Cardiac muscle cell (in vitro differentiated cells and primary cell): ENCODE data around the gene SIGMAR1. TPM values are rescaled to one million over a fixed set of nuclear protein-coding genes. Genes with fewer than 3 reads are reported as not detected.

Experiments
- DNase-seq, 2 donors: peaks; one replicate each; pipeline versions ENCODE4 v3.0.0 to v3.0.0-alpha.2; 2010 to 2017; ENCODE audit warnings: low read depth in 1 of 2, low spot score in 1 of 2
- H3K27ac ChIP-seq: fragments of 200-600 bp; sonication (generic); 2 replicates; pipeline ENCODE4 v1.5.1; 2016
- H3K27me3 ChIP-seq: fragments of 200-600 bp; sonication (generic); 2 replicates; pipeline ENCODE4 v1.6.0; 2016; ENCODE audit warnings: control low read depth
- H3K36me3 ChIP-seq: fragments of 200-600 bp; sonication (generic); 2 replicates; pipeline ENCODE4 v1.5.1; 2016; ENCODE audit warnings: control low read depth
- H3K4me1 ChIP-seq: fragments of 200-600 bp; sonication (generic); 2 replicates; pipeline ENCODE4 v1.8.1; 2017; ENCODE audit warnings: low read depth, mild to moderate bottlenecking, mixed run types
- H3K4me3 ChIP-seq: fragments of 200-600 bp; sonication (generic); 2 replicates; pipeline ENCODE4 v1.5.1; 2016; ENCODE audit warnings: mild to moderate bottlenecking
- H3K9me3 ChIP-seq: fragments of 200-600 bp; sonication (generic); 2 replicates; pipeline ENCODE4 v1.5.1; 2017; ENCODE audit warnings: low read depth, mild to moderate bottlenecking, control low read depth
- polyA plus RNA-seq: library from polyadenylated mRNA; unstranded; fragments of >200 nt; fragmentation: Nextera tagmentation; extraction: Ambion mirVana; gene quantifications from 2 replicates; pipeline ENCODE4 v1.2.1, GENCODE V29; 2016
- total RNA-seq: library from RNA; depleted of rRNA; stranded (reverse); fragments of >200 nt; gene quantifications from 2 replicates; pipeline ENCODE4 v1.2.3, GENCODE V29; 2016
- TF ChIP-seq, protein P1 (sequence below): IDR thresholded peaks from 2 replicates; pipeline ENCODE4 v1.5.1; 2012; ENCODE audit warnings: low read depth, mild to moderate bottlenecking, low read length

SIGMAR1 gene
- total and polyA plus RNA-seq, 2 experiments from 2014 or later, result 106 to 137 TPM

DNA sequence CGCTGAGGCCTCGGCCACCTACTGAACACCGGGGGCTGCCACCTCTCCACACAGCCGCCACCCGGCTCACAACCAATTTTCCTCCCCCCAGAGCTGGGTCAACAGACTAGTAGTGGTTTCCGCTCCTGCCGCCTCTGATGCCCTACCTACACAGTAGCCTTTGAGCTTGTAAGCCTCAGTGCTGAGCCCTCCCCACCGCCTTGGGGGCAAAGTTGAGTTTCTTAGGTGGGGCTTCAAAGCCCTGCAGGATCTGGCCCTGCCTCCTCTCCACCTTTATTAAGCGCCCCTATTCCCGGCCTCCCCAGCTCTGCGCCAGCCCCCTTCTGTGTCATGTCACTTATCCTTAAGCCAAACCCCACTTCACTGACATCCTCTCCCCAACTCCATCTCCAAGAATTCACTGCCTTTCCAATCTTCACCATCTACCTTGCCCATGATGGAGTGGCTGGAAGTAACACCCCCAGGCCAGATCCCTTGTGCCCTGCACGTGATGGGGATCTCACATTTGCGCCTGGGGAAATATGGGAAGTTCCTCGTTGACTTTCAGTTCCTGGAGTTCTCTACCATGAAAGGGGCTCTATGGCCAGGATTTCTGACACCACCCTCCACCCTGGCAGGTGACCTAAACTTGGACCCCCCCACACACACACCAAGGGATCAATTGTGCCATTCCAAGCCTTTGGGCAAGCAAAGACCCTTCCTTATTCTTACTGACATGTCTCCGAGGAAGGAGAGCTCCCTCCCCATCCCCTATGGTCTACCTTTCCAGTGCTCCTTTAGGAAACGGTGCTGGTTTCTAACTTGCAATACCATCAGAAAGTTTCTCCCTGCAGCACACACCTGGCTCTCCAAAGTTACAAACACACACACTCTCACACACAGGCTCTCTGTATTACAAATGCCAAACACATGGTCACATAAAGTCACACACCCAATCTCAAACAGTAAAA is 45.4 kb downstream of the SIGMAR1 start:
- H3K9me3 ChIP-seq, result no peaks in the 10 kb centered on the region
- H3K4me3 ChIP-seq, result no peak overlapping the region
- TF ChIP-seq, protein P1, sequence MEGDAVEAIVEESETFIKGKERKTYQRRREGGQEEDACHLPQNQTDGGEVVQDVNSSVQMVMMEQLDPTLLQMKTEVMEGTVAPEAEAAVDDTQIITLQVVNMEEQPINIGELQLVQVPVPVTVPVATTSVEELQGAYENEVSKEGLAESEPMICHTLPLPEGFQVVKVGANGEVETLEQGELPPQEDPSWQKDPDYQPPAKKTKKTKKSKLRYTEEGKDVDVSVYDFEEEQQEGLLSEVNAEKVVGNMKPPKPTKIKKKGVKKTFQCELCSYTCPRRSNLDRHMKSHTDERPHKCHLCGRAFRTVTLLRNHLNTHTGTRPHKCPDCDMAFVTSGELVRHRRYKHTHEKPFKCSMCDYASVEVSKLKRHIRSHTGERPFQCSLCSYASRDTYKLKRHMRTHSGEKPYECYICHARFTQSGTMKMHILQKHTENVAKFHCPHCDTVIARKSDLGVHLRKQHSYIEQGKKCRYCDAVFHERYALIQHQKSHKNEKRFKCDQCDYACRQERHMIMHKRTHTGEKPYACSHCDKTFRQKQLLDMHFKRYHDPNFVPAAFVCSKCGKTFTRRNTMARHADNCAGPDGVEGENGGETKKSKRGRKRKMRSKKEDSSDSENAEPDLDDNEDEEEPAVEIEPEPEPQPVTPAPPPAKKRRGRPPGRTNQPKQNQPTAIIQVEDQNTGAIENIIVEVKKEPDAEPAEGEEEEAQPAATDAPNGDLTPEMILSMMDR, result no peak
- H3K27ac ChIP-seq, result no peak overlapping the region
- H3K4me1 ChIP-seq, result peaks cover 4% of the 10 kb centered on the region
- H3K36me3 ChIP-seq, result no peaks in the 10 kb centered on the region
- no peak for DNase-seq
- peaks cover 46% of the 10 kb centered on the region for H3K27me3 ChIP-seq

DNA sequence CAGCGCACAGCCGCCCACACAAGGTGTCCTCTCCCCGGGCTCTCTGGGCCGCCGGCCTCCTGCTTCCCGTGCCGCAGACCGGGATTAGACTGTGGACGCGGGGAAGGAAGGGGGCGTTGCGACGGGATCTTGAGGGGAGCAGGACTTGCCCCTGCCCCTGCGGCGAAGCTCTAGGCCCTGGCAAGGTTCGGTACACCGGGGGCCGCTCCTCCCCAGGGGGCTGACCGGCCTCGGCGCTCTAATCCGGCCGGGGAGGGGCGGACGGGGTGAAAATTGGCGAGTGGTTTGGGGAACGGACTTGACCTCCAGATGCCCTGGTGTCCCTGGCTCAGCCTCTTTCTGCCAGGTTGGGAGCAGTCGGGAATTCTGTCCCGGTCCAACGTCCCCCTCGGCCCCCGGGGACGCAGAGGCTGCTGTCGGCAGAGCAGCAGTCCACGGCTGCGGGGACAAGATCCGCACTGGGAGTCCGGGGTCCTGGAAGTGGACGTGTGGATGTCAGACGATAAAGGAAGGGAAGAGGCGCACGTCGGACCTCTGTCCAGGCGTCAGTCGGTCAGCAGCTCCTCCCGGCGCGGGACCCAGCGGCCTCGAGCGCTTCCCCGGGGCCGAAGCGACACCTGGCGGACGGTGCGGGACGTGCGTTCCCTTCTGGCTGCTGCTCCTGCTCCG is 46.2 kb downstream of the SIGMAR1 start:
- TF ChIP-seq, protein P1, result peak; percentile 87
- no peak overlapping the region for H3K4me3 ChIP-seq
- peaks cover 47% of the 10 kb centered on the region for H3K27me3 ChIP-seq
- no peaks in the 10 kb centered on the region for H3K36me3 ChIP-seq
- peak; percentile 85 to 89 for DNase-seq
- peaks cover 4% of the 10 kb centered on the region for H3K4me1 ChIP-seq
- H3K9me3 ChIP-seq, result no peaks in the 10 kb centered on the region
- no peak overlapping the region for H3K27ac ChIP-seq

DNA sequence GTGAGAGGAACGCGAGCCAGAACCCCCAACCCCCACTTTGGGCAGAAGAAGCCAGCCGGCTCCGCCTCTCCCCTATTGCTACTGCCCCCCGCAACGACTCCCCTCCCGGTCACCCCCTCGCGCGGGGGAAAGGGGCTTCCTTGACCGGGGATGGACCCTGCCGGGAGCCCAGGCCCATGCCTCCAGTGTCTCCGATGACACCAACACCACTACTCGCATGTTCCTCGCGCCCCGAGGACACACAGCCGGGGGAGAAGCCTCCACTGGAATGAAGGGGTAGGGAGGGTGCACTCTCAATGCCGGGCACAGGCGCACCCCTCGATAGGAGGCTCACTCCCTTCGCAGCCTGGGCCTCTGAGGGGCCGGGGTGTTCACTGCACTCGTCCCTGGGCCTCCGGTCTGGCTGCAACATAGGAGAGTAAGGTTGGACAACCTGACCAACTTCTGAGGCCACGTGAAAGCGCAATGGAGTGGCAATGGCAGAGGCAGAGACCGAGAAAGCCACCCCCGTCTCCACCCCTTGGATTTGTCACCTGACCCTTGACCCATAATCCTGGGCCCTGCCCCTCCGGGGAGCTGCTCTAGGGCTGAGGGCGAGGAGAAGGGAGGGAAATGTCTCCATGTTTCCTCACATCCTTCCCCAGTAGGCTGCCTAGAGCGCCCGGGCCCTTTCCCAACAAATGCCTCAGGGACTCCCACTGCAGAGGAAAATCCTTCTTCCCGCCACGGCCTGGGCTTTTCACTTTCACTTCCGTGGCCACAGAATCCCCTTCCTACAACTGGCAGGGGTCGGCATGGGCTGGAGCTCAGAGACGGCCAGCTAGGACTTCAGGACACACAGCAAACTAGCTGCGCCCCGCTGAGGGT is 47.0 kb downstream of the SIGMAR1 start:
- TF ChIP-seq, protein P1, result no peak
- H3K4me1 ChIP-seq, result peaks cover 4% of the 10 kb centered on the region
- H3K27ac ChIP-seq, result no peak overlapping the region
- H3K9me3 ChIP-seq, result no peaks in the 10 kb centered on the region
- peaks cover 47% of the 10 kb centered on the region for H3K27me3 ChIP-seq
- DNase-seq, result no peak
- H3K4me3 ChIP-seq, result peak overlapping the region; percentile 65
- H3K36me3 ChIP-seq, result no peaks in the 10 kb centered on the region

DNA sequence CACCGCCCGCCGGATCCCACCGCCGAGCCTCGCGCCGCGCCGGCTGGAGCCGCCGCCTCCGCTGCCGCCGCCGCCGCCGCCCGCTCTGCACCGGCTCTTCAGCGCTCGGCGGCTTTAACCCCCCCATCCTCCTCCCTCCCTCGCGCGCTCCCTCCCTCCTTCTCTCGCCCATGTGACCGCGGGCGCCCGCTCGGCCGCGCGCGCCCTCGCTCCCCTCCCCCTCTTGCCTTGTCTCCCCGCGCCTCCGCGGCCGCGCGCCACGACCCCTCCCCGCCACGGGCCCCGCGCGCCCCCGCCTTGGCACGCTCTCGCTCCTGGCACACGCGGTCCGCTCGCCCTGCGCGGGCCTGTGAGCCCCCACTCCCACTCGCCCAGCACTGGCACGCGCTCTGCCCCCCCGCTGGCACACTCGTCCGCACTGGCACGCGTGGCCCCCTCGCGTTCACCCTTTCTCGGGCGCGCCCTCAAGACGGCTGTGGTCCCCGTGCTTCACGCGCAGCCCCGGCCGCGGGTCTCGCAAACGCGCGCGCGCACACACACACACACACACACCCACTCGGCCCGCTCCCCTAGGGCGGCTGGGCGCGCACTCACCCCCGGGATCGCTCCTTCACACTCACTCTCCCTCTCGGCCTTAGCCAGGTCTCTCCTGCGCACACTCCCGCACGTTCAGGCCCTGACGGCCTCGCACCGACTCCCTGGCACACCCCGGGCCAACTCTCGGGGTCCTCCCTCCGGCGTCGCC is 47.8 kb downstream of the SIGMAR1 start, which contains the start of gene CNTFR:
TSS of gene CNTFR (minus strand) at position 89 of the 745 bp plus-strand sequence. CDS start 20,743 bp downstream, outside the sequence.
- DNase-seq, result peak in 1 of 2 donors; percentile 81
- Histone ChIP-seq H3K4me3 (peak within 1 kb of the TSS; percentile 65), H3K4me1 (peaks cover 4% of the 10 kb centered on the region), H3K27ac (no peak within 1 kb of the TSS), H3K36me3 (no peaks in the 10 kb centered on the region), H3K27me3 (peaks cover 47% of the 10 kb centered on the region), H3K9me3 (no peaks in the 10 kb centered on the region)
- TF ChIP-seq, protein P1, result no peak
